H9 (cell line): Measurements from ENCODE around the gene ST6GALNAC3. TPM values are rescaled to one million over a fixed set of nuclear protein-coding genes. Genes with fewer than 3 reads are reported as not detected.

Experiments used
- DNase-seq: peaks from one replicate; pipeline ENCODE4 v3.0.0-alpha.2; 2017
- H2AFZ ChIP-seq: one replicate; pipeline ENCODE4 v1.6.1; 2013; ENCODE audit warnings: mild to moderate bottlenecking, low read length, control low read depth, moderate library complexity
- H2AK5ac ChIP-seq: 2 replicates; pipeline ENCODE4 v1.6.1; 2013; ENCODE audit warnings: low read length, control low read depth, mixed read lengths; ENCODE audit not compliant: insufficient read length
- H2BK120ac ChIP-seq: one replicate; pipeline ENCODE4 v1.6.1; 2013; ENCODE audit warnings: low read depth, mild to moderate bottlenecking, low read length, control low read depth, inconsistent platforms; ENCODE audit not compliant: poor library complexity, severe bottlenecking
- H2BK12ac ChIP-seq: 2 replicates; pipeline ENCODE4 v1.6.1; 2013; ENCODE audit warnings: low read length, control low read depth, mixed read lengths, low read depth; ENCODE audit not compliant: insufficient read length
- H2BK15ac ChIP-seq: 2 replicates; pipeline ENCODE4 v1.6.1; 2013; ENCODE audit warnings: low read depth, low read length, control low read depth
- H2BK20ac ChIP-seq: one replicate; pipeline ENCODE4 v1.6.1; 2013; ENCODE audit warnings: low read depth, mild to moderate bottlenecking, low read length, control low read depth, inconsistent platforms; ENCODE audit not compliant: poor library complexity, severe bottlenecking
- H2BK5ac ChIP-seq: 2 replicates; pipeline ENCODE4 v1.6.1; 2013; ENCODE audit warnings: low read length, control low read depth, mixed read lengths; ENCODE audit not compliant: insufficient read length
- H3K14ac ChIP-seq: 2 replicates; pipeline ENCODE4 v1.6.1; 2013; ENCODE audit warnings: low read length, control low read depth; ENCODE audit not compliant: insufficient read depth
- H3K18ac ChIP-seq: 2 replicates; pipeline ENCODE4 v1.6.1; 2013; ENCODE audit warnings: low read depth, mild to moderate bottlenecking, mixed read lengths, low read length, control low read depth; ENCODE audit not compliant: insufficient read length
- H3K23ac ChIP-seq: 2 replicates; pipeline ENCODE4 v1.6.1; 2013; ENCODE audit warnings: low read length, control low read depth, mixed read lengths, low read depth; ENCODE audit not compliant: insufficient read length
- H3K23me2 ChIP-seq: 2 replicates; pipeline ENCODE4 v1.6.1; 2013; ENCODE audit warnings: low read depth, mild to moderate bottlenecking, mixed read lengths, low read length, control low read depth; ENCODE audit not compliant: insufficient read length, poor library complexity, severe bottlenecking
- H3K27ac ChIP-seq: 2 replicates; pipeline ENCODE4 v1.5.1; 2013; ENCODE audit warnings: low read length, control low read depth, mixed read lengths, low read depth; ENCODE audit not compliant: insufficient read length
- H3K27me3 ChIP-seq: 2 replicates; pipeline ENCODE4 v1.6.1; 2013; ENCODE audit warnings: low read length, control low read depth, inconsistent platforms; ENCODE audit not compliant: insufficient read depth
- H3K4ac ChIP-seq: 2 replicates; pipeline ENCODE4 v1.6.1; 2013; ENCODE audit warnings: low read depth, mild to moderate bottlenecking, control low read depth, inconsistent platforms, low read length, moderate library complexity
- H3K4me1 ChIP-seq: 2 replicates; pipeline ENCODE4 v1.6.1; 2013; ENCODE audit warnings: low read length, control low read depth, inconsistent platforms; ENCODE audit not compliant: insufficient read depth
- H3K4me2 ChIP-seq: 2 replicates; pipeline ENCODE4 v1.6.1; 2013; ENCODE audit warnings: low read length, control low read depth, mixed read lengths; ENCODE audit not compliant: insufficient read length, insufficient read depth
- H3K56ac ChIP-seq: 2 replicates; pipeline ENCODE4 v1.6.1; 2013; ENCODE audit warnings: low read depth, mild to moderate bottlenecking, mixed read lengths, low read length, control low read depth; ENCODE audit not compliant: insufficient read length
- H3K79me1 ChIP-seq: 2 replicates; pipeline ENCODE4 v1.6.1; 2013; ENCODE audit warnings: low read depth, mild to moderate bottlenecking, moderate library complexity, low read length, control low read depth, inconsistent platforms; ENCODE audit not compliant: insufficient read depth, poor library complexity, severe bottlenecking
- H3K79me2 ChIP-seq: 2 replicates; pipeline ENCODE4 v1.6.1; 2013; ENCODE audit warnings: low read length, control low read depth, inconsistent platforms; ENCODE audit not compliant: insufficient read depth
- H3K9ac ChIP-seq: 2 replicates; pipeline ENCODE4 v1.6.1; 2013; ENCODE audit warnings: low read length, control low read depth, mixed read lengths; ENCODE audit not compliant: insufficient read length; ENCODE audit errors: extremely low read depth
- H3K9me3 ChIP-seq: one replicate; pipeline ENCODE4 v1.6.1; 2013; ENCODE audit warnings: low read depth, low read length, inconsistent platforms; ENCODE audit not compliant: control insufficient read depth
- H3T11ph ChIP-seq: one replicate; pipeline ENCODE4 v1.6.1; 2013; ENCODE audit warnings: mild to moderate bottlenecking, low read length, control low read depth, inconsistent platforms
- H4K20me1 ChIP-seq: one replicate; pipeline ENCODE4 v1.6.1; 2013; ENCODE audit not compliant: control insufficient read depth, insufficient read length, insufficient read depth
- H4K5ac ChIP-seq: 2 replicates; pipeline ENCODE4 v1.6.1; 2013; ENCODE audit warnings: low read depth, mild to moderate bottlenecking, mixed read lengths, low read length, control low read depth; ENCODE audit not compliant: insufficient read length
- H4K8ac ChIP-seq: replicated peaks from 2 replicates; pipeline ENCODE4 v1.6.1; 2013; ENCODE audit warnings: low read length, control low read depth, mixed read lengths, low read depth; ENCODE audit not compliant: insufficient read length
- H4K91ac ChIP-seq: 2 replicates; pipeline ENCODE4 v1.6.1; 2013; ENCODE audit warnings: low read depth, mild to moderate bottlenecking, moderate library complexity, mixed read lengths, low read length, control low read depth; ENCODE audit not compliant: insufficient read length
- H3K27ac Mint-ChIP-seq, 3 experiments: 2 replicates in 2 of 3; 3 replicates in 1 of 3; pipeline ENCODE4 v1.8.0; 2020 to 2021; ENCODE audit warnings: mixed read lengths in 3 of 3, mild to moderate bottlenecking in 1 of 3, moderate library complexity in 1 of 3
- H3K27me3 Mint-ChIP-seq: 2 replicates; pipeline ENCODE4 v1.8.0; 2021; ENCODE audit warnings: low read depth, mild to moderate bottlenecking, moderate library complexity, mixed read lengths
- H3K36me3 Mint-ChIP-seq, 3 experiments: 2 replicates in 2 of 3; 3 replicates in 1 of 3; pipeline ENCODE4 v1.8.0; 2020 to 2021; ENCODE audit warnings: low read depth in 3 of 3, mixed read lengths in 3 of 3; ENCODE audit not compliant: insufficient read depth in 1 of 3
- H3K4me1 Mint-ChIP-seq, 2 experiments: 2 replicates each; pipeline ENCODE4 v1.8.0; 2020; ENCODE audit warnings: mixed read lengths in 2 of 2
- H3K4me3 Mint-ChIP-seq, 2 experiments: 2 replicates in 1 of 2; 3 replicates in 1 of 2; pipeline ENCODE4 v1.8.0; 2020 to 2021; ENCODE audit warnings: mild to moderate bottlenecking in 2 of 2, mixed read lengths in 2 of 2, moderate library complexity in 1 of 2
- H3K9me3 Mint-ChIP-seq, 2 experiments: 2 replicates in 1 of 2; 3 replicates in 1 of 2; pipeline ENCODE4 v1.8.0; 2020; ENCODE audit warnings: mild to moderate bottlenecking in 2 of 2, mixed read lengths in 2 of 2, moderate library complexity in 1 of 2
- CTCF ChIP-seq: fragments of 200-600 bp; sonication (generic); conservative IDR thresholded peaks from 3 replicates; pipeline ENCODE4 v1.8.0; 2021; ENCODE audit warnings: antibody characterized with exemption, mild to moderate bottlenecking
- total RNA-seq: library from RNA; stranded (reverse); gene quantifications from 2 replicates; pipeline ENCODE4 v1.2.1, GENCODE V29; 2021

Gene ST6GALNAC3
- total RNA-seq, 1 experiment from 2014 or later: 11.2 TPM

- Histone ChIP-seq H3K9me3 (no peaks in the 10 kb centered on the region), H4K8ac (no peak overlapping the region), H3K27ac (no peak overlapping the region), H3K79me1 (no peaks in the 10 kb centered on the region), H3K18ac (no peak overlapping the region), H2AK5ac (no peak overlapping the region), H3K23ac (no peak overlapping the region), H3K14ac (no peak overlapping the region), H3K23me2 (no peaks in the 10 kb centered on the region), H3K4me1 (no peaks in the 10 kb centered on the region; the same call in 1 of the 2 replicates), H4K5ac (no peak overlapping the region), H2BK15ac (no peak overlapping the region), H2BK5ac (no peak overlapping the region), H2BK12ac (no peak overlapping the region), H3K79me2 (no peaks in the 10 kb centered on the region), H2BK20ac (no peak overlapping the region), H2AFZ (no peak overlapping the region), H2BK120ac (no peak overlapping the region), H3K9ac (no peak overlapping the region), H3K56ac (no peak overlapping the region), H3K27me3 (no peaks in the 10 kb centered on the region), H4K20me1 (no peaks in the 10 kb centered on the region), H4K91ac (no peak overlapping the region), H3T11ph (no peak overlapping the region), H3K4me2 (no peak overlapping the region), H3K4ac (no peak overlapping the region)
- no peaks in the 10 kb centered on the region; a peak in 1 of 7 replicates for H3K36me3 Mint-ChIP-seq
- H3K27me3 Mint-ChIP-seq: no peaks in the 10 kb centered on the region
- peaks cover 9 to 20% of the 10 kb centered on the region in 2 experiments for H3K4me1 Mint-ChIP-seq
- no peak overlapping the region for H3K27ac Mint-ChIP-seq
- TF ChIP-seq CTCF: no peak
- no peak for DNase-seq
- no peak overlapping the region for H3K4me3 Mint-ChIP-seq
- no peaks in the 10 kb centered on the region for H3K9me3 Mint-ChIP-seq
Observed at GRCh38 chr1:76335882-76336281, 261.3 kb downstream of the ST6GALNAC3 start.
